Small intestine (tissue), 16 donors: ENCODE data around the gene FMO3. TPM values are rescaled to one million over a fixed set of nuclear protein-coding genes. Genes with fewer than 3 reads are reported as not detected.

Experiments used
- DNase-seq, 2 donors: peaks; one replicate each; pipeline versions ENCODE4 v3.0.0 to v3.0.0-alpha.2; 2013
- FAIRE-seq: peaks from 2 replicates; lab custom pipeline; 2012; peaks lifted over from hg19 to GRCh38; lab: Jason Lieb, UNC
- H3K27ac ChIP-seq, 3 donors: one replicate each; pipeline ENCODE4 v1.5.1; 2013; ENCODE audit warnings: low read length in 2 of 3, mild to moderate bottlenecking in 2 of 3, control low read depth in 1 of 3, inconsistent platforms in 1 of 3, low read depth in 1 of 3, moderate library complexity in 1 of 3
- H3K27me3 ChIP-seq, 3 donors: one replicate each; pipeline ENCODE4 v1.6.1; 2013; ENCODE audit warnings: low read length in 3 of 3, inconsistent platforms in 1 of 3; ENCODE audit not compliant: control insufficient read depth in 3 of 3, insufficient read depth in 3 of 3
- H3K36me3 ChIP-seq, 3 donors: one replicate each; pipeline ENCODE4 v1.6.1; 2013; ENCODE audit warnings: low read length in 3 of 3, inconsistent platforms in 1 of 3, low read depth in 1 of 3, mild to moderate bottlenecking in 1 of 3, moderate library complexity in 1 of 3; ENCODE audit not compliant: control insufficient read depth in 3 of 3, insufficient read depth in 2 of 3
- H3K4me1 ChIP-seq, 3 donors: one replicate each; pipeline ENCODE4 v1.6.1; 2013; ENCODE audit warnings: low read length in 2 of 3, inconsistent platforms in 1 of 3, low read depth in 1 of 3, mild to moderate bottlenecking in 1 of 3, moderate library complexity in 1 of 3; ENCODE audit not compliant: control insufficient read depth in 3 of 3, insufficient read depth in 2 of 3
- H3K4me3 ChIP-seq, 3 donors: one replicate each; pipeline ENCODE4 v1.5.1; 2013; ENCODE audit warnings: low read length in 3 of 3, control low read depth in 1 of 3, inconsistent platforms in 1 of 3, low read depth in 1 of 3, mild to moderate bottlenecking in 1 of 3, moderate library complexity in 1 of 3
- H3K9me3 ChIP-seq, 2 donors: one replicate each; pipeline ENCODE4 v1.6.1; 2013; ENCODE audit warnings: low read depth in 1 of 2, low read length in 1 of 2; ENCODE audit not compliant: control insufficient read depth in 2 of 2, insufficient read depth in 1 of 2
- WGBS, 3 donors: extraction: QIAGEN DNeasy Blood & Tissue Kit; methylation state at CpG; one replicate each; pipeline ENCODE4 v1.1.7; 2013; 5-methylcytosine and 5-hydroxymethylcytosine counted together
- long read RNA-seq, 10 donors: transcript quantifications; one replicate each; lab custom pipeline, GENCODE V29; 2026
- polyA plus RNA-seq, 4 donors: library from polyadenylated mRNA; stranded (reverse) in 3 of 4; unstranded in 1 of 4; fragments of 200-250 nt in 3 of 4; fragments of 120-200 nt in 1 of 4; gene quantifications; one replicate each; pipeline versions ENCODE4 v1.2.1 to v1.2.3, GENCODE V29; 2013
- donor health status: healthy with polysubstance abuse.
- donor health status: control.
- donor health status: control.
- donor health status: Bipolar disorder and iron deficiency.
- donor health status: healthy.

FMO3 gene
- 1 to 10 TPM in 1 of 4 donors, under 1 TPM in 2, not detected in 1; 0.18 to 2.4 (median 0.79) TPM for polyA plus RNA-seq
- long read RNA-seq, donor 1 = 0 reads
- long read RNA-seq, donor 2 = 0 reads
- long read RNA-seq, donor 3 = 0 reads
- long read RNA-seq, donor 4 = 0 reads
- long read RNA-seq, donor 5 = 0 reads
- long read RNA-seq, donor 6 = 0 reads
- long read RNA-seq, donor 7 = 0 reads
- long read RNA-seq, donor 8 = 0 reads
- long read RNA-seq, donor 9 = 0 reads
- long read RNA-seq, donor 10 = 0 reads

DNA sequence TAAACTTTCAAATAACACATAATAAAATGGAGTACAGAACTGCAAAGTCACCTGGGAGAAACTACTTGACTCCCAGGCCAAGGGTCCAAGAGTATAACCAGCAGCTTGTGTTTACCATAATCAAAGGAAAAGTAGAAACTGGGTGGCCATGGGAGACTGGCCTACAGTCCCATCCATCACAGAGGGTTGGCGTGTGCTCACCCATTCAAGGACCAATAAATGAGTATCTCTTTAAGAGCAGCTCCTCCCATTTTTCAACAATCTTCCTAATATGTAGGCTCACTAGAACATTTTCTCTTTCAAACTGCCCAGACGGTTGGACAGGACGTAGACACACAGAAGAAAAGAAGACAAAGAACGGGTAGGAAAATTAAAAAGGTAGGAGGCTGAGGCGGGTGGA lies at the start of gene FMO3:
Gene FMO3, plus strand, starts transcription at position 302 of the 400 bp plus-strand sequence. CDS start 1,754 bp downstream, outside the sequence.
- H3K9me3 ChIP-seq = peaks cover 0 to 3% of the 10 kb centered on the region in 2 donors
- peaks cover 0 to 4% (median 0%) of the 10 kb centered on the region in 3 donors for H3K4me1 ChIP-seq
- no peak for FAIRE-seq
- WGBS, 3 donors = 84 to 92% (median 86%) methylated on average over 5 of the region's 5 CpGs
- H3K36me3 ChIP-seq = no peaks in the 10 kb centered on the region
- no peak within 1 kb of the TSS for H3K27ac ChIP-seq
- no peak for DNase-seq
- no peak within 1 kb of the TSS for H3K4me3 ChIP-seq
- H3K27me3 ChIP-seq = no peaks in the 10 kb centered on the region

DNA sequence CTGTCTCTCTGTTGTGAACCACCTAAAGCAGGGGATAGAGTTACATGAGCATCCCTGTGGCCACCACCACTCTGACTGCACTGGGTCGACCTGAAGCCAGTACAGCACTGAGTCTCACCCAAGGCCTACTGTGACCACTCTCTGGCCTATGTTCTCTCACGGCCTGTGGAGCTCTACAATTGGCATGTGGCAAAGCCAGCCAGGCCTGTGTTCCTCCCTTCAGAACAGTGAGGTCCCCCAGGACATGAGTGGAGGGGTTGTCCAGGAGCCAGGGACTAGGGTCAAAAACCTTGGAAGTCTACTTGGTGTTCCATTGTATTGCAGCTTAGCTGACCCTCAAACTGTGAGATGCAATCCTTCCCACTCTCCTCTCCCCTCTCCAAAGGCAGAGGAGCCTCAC lies 42.7 kb upstream of the FMO3 start:
- Histone ChIP-seq H3K4me1 (no peaks in the 10 kb centered on the region), H3K27me3 (no peaks in the 10 kb centered on the region), H3K36me3 (no peaks in the 10 kb centered on the region), H3K9me3 (peaks cover 2 to 23% of the 10 kb centered on the region in 2 donors), H3K4me3 (no peak overlapping the region), H3K27ac (no peak overlapping the region)
- FAIRE-seq (no peak), DNase-seq (no peak)
- 69 to 74% (median 74%) methylated on average over 2 of the region's 2 CpGs for WGBS, 3 donors

DNA sequence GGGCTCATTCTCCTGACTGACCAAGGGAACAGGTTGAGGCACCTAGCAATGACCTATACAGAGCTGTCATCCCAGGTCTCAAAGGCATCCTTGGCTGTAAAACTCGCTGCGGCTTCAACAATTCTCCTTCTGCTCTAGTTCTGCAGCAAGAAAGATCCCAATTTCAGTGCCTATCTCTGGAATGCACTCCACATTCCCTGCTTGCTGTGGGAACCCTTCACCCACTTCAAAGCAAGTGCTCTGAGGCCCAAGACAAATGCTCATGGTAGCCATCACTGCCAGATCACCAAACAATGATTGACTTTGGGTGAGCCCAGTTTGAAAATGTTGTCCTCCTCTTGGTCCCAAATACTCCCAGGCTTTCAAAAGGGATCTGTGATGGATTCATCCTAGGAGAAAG lies 37.7 kb upstream of the FMO3 start:
- Histone ChIP-seq H3K27ac (no peak overlapping the region), H3K36me3 (no peaks in the 10 kb centered on the region), H3K27me3 (no peaks in the 10 kb centered on the region), H3K4me3 (no peak overlapping the region), H3K4me1 (no peaks in the 10 kb centered on the region), H3K9me3 (peaks cover 2 to 21% of the 10 kb centered on the region in 2 donors)
- DNase-seq (no peak), FAIRE-seq (no peak)
- 86 to 97% (median 91%) methylated on average over 2 of the region's 2 CpGs for WGBS, 3 donors

DNA sequence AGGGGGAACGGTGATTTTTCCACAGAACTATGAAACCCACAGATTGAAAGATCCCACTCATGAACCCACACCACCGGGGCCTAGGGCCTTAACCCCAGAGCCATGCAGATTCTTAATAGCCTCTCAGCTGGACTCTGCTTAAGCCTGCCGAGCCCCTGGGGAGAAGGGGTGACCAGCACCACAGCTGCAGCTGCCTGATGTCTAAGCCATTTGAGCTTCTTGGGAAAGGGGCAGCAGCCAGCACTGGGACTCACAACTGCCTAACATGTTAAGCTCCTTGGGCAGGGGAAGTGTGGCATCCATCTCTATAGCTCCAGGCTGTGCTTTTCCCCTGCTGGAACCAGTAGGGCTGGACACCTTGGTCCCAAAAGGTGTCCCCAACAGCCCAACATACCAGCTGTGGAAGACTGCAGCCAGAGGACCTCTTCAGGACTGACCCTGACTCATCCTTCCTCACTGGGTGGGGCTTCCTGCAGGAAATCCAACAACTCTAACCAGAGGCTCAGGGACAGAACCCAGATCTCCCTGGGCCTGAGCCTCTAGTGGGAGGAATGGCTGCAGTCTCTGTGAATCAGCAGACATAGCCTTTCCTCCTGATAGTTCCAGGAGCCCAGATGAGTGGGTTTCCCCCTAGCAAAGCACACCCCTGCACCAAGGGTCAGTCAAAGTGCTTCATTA lies 34.6 kb upstream of the FMO3 start:
- H3K4me3 ChIP-seq = no peak overlapping the region
- no peaks in the 10 kb centered on the region for H3K4me1 ChIP-seq
- WGBS, 3 donors = 88 to 91% (median 90%) methylated on average over 3 of the region's 3 CpGs
- no peaks in the 10 kb centered on the region for H3K36me3 ChIP-seq
- no peak for DNase-seq
- no peak for FAIRE-seq
- no peak overlapping the region for H3K27ac ChIP-seq
- no peaks in the 10 kb centered on the region for H3K27me3 ChIP-seq
- H3K9me3 ChIP-seq = peaks cover 2 to 7% of the 10 kb centered on the region in 2 donors

DNA sequence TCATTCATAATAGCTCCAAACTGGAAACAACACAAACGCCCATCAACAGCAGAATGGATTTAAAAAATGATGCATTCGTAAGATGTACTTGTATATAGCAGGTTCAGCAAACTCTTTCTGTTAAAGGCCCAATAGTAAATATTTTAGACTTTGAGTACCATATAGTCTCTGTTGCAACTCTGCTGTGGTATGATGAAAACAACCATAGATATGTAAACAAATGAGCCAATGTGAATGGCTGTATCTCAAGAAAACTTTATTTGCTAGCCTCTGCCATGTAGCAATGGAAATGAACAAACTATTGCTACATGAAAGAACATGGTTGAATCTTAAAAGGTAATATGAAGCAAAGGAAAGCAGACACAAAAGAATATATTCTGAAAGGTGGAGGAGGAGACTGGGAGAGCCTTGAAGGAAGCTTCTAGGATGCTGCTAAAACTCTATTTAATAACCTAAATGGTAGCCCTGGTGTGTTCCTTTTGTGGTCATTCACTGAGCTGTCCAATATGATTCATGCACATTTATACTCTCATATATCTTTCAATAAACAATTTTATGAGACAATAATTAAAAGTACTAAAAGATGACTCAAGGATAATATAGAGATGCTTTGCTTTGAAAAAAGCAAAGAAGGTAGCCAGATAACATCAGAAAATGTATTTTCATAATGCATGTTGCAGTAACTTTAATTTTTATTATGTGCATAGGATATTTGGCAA lies 29.1 kb upstream of the FMO3 start:
- WGBS, 3 donors = 67 to 83% (median 72%) methylated on average over 2 of the region's 2 CpGs
- Histone ChIP-seq H3K4me3 (no peak overlapping the region), H3K27me3 (no peaks in the 10 kb centered on the region), H3K27ac (no peak overlapping the region), H3K36me3 (no peaks in the 10 kb centered on the region), H3K4me1 (no peaks in the 10 kb centered on the region), H3K9me3 (no peaks in the 10 kb centered on the region)
- no peak for DNase-seq
- no peak for FAIRE-seq

DNA sequence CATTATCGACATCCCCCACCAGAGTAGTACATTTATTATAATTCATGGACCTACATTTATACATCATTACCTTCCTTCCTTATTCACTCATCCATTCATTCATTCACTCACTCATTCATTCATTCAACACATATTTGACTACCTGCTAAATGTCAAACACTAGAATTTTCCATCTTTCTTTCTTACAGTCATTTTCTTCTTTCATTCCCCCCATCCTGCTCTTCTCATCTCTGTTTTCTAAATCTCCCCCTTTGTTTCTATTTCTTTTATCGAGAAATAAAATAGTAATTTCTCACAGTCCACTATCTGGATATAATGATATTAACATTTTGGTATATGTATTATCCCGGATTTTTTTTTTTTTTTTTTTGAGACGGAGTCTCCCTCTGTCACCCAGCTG lies 27.8 kb upstream of the FMO3 start:
- 85 to 92% (median 88%) methylated on average over 4 of the region's 4 CpGs for WGBS, 3 donors
- H3K9me3 ChIP-seq = no peaks in the 10 kb centered on the region
- FAIRE-seq (no peak), DNase-seq (no peak)
- H3K4me1 ChIP-seq = no peaks in the 10 kb centered on the region
- no peak overlapping the region for H3K27ac ChIP-seq
- H3K27me3 ChIP-seq = no peaks in the 10 kb centered on the region
- no peaks in the 10 kb centered on the region for H3K36me3 ChIP-seq
- no peak overlapping the region for H3K4me3 ChIP-seq

DNA sequence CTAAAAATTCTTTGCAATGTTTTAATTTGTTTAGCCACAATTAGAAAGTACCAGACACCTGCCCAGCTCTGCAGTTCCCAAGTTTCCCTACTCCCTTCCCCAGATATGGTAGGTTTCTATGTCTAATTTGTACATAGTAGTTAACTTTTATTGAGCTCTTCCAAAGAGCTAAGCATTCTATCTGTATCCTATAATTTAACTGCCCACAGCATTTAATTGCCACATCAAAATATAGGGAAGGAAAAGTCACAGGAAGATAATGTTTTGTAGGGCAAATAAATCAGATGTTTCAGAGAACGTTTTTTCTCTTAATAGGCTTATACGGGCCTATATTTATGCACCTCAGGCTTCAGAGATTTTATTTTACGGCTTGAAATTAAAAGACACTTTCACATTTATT lies 15.7 kb upstream of the FMO3 start:
- Histone ChIP-seq H3K27me3 (no peaks in the 10 kb centered on the region), H3K4me3 (no peak overlapping the region), H3K36me3 (no peaks in the 10 kb centered on the region), H3K9me3 (no peaks in the 10 kb centered on the region), H3K4me1 (no peaks in the 10 kb centered on the region), H3K27ac (no peak overlapping the region)
- DNase-seq (no peak), FAIRE-seq (no peak)
- 77 to 82% (median 79%) methylated on average over 3 of the region's 3 CpGs for WGBS, 3 donors

DNA sequence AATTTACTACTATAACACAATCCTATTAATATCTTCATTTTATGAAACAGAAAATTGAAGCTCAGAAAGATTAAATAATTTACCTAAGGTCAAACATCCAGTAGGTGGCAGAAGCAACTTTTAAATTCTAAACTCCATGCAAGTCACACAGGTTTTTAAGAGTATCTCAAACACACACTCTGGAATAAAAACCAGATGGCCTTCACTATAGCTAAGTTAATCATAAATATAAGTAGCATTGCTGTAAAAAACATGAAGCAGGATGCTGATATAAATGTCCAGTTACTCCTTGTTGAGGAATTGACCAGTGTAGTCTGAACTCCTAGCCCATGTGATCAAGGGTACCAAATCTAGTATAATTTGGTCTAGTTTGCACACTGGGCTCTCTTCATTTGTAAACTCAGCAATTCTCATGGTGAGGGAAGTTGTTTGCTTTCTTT lies 9.4 kb upstream of the FMO3 start:
- DNase-seq (peak; percentile 51 to 65), FAIRE-seq (peak; percentile 82)
- H3K4me1 ChIP-seq = peaks cover 2 to 18% (median 6%) of the 10 kb centered on the region in 3 donors

More for the DNA sequence above, 9.4 kb upstream of the FMO3 start:
- Histone ChIP-seq H3K36me3 (no peaks in the 10 kb centered on the region), H3K27ac (peak overlapping the region in 2 of 3 donors; percentile 37 to 86), H3K9me3 (no peaks in the 10 kb centered on the region), H3K27me3 (no peaks in the 10 kb centered on the region), H3K4me3 (no peak overlapping the region)
